ENCODE data around the gene CCDC83.
"Not testable (repeated sequence)": the region's sequence is repeated elsewhere in the genome, so short reads cannot be mapped to it uniquely, and the experiment has no call there.

CCDC83 gene

DNA sequence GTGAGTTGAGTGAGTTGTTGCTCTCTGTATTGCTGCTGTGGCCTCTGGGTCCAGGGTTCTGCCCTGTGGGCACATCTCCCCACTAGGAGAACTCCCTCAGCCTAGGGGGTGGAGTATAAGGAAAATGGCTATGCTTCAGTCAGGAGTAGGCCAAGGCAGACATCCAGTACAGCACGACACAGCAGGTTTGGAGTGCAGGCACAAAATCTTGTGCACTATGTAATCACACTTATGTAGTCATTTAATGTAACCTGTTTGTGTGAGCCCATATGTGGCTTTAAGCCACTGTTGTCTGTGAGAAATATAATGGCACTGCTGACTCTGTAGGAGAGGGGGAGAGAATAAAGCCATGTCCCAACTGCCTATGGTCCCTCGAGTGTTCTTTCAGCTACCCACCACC is 90.1 kb downstream of the CCDC83 start:
- no peak for DNase-seq (ENCODE audit: low spot score)

DNA sequence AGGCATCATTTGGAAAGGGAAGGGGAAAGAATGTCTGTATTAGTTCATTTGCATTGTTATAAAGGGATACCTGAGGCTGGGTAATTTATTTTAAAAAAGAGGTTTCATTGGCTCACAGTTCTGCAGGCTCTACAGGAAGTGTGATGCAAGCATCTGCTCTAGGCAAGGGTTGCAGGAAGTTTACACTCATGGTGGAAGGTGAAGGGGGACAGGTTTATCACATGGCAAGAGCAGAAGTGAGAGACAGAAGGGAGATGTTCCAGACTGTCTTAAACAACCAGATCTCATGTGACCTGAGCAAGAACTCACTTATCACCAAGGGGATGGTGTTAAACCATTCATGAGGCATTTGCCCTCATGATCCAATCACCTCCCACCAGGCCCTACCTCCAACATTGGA is 90.6 kb downstream of the CCDC83 start:
- DNase-seq (ENCODE audit: low spot score), result no peak

DNA sequence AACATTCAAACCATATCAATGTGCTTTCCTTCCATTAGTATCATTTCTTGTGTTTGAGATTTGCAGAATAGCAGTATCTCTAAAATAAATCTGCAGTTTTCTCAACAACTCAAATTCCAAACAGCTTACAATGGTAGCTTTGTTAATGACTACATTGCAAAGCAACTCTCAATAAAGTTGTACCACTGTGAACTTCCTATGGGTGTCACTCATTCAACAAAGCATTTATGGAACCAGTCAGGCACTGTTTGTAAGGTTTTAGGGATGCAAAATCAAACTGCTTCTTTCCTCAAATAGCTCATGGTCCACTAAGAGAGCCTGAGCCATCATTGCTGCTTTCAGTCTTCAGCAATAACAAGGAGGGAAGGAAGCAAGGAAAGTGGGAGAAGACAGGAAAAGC is 91.0 kb downstream of the CCDC83 start:
- no peak for DNase-seq (ENCODE audit: low spot score)

DNA sequence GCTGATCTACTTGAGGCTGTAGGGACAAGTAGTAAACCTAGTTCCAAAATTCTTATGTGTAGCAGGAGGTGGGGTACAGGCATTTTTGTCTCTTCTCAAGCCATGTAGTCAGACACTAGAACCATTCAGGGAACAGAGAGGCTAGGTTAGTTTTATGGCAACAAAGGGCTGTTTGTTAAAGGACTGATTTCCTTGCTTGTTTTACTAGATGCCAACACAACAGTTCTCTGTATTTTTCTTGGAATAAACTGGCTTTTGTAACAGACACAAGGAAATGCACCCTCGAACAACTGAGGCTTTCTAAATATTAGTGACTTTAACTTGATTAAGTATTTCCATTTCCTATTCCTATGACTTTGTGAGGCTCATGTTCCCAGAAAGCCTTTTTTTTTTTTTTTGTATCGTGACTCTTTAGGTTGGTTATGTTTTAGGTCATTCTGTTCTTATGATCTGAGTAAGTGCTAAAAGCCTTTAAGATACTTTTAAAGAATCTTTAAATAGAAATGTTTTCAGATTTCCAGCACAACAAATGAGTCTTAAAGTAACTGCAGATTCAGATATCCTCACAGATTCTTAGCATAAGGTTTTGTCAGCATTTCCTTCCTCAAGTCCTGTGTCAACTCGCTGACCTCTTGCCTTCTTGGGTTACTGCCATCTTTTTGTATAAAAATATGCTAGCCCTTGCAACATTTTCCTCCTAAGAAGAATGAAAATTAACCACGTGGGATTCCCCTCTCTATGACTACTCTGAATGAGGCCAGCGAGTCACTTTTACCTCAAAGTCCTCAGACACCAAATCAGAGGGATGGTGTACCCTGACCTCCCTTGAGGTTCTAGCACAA is 92.5 kb downstream of the CCDC83 start:
- peak; percentile 91 for DNase-seq (ENCODE audit: low spot score)

DNA sequence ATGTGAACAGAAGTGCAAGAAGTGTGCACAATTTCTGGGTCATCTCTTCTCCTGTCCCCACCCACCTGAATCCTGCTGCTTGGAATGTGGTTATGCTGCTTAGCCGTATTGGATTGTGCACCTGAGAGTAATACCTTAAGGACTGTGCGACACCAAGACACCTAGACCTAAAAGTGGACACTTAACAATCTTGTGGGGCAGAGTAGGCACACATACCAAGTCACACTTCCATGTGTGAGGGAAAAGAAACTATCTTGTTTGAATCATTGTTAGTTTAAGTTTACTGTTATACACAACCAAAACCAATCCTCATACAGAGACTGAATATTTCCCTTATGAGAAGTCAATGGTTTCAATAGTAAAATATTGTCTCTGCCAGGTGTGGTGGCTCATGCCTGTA is 93.7 kb downstream of the CCDC83 start:
- DNase-seq (ENCODE audit: low spot score), result no peak

DNA sequence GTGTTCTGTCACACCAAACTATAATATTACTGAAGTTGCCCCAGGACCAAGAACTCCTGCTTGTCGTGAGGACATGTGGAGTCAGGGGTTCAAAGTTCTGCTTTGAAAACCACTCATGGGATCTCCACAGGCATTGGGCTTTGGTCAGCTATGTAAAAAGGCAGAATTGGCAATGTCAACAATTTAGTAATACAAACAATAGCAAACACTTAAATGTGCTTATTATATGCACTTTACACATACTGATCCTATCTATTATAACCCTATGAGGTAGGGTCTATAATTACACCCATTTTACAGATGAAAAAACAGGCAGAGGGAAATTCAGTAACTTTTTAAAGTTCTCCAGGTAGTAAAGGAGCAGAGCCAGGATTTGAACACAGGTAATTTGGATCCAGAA is 94.6 kb downstream of the CCDC83 start:
- no peak for DNase-seq (ENCODE audit: low spot score)

DNA sequence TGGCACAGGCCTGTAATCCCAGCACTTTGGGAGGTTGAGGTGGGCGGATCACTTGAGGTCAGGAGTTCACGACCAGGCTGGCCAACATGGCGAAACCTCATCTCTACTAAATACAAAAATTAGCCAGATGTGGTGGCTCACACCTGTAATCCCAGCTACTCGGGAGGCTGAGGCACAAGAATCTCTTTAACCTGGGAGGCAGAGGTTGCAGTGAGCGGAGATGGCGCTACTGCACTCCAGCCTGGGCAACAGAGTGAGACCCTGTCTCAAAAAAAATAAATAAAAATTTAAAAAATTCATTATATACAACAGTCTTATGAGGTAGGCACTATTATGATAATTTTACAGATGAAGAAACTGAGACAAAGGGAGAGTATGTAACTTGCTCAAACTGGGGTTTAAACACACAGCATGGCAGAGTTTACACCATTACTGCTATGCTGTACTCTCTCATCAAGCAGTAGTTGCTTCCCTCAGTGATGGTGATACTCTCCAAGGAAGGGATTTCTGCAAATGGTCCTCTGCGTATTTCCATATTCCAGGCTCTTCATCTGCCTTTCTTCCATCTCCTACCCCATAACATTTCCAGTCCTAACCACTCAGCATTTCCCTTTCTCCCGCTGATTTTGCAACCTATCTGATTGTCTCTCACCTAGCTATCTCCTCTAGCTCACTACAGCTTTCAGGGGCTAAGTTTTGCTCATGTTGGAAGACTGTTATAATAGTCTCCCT is 95.3 kb downstream of the CCDC83 start:
- DNase-seq (ENCODE audit: low spot score), result no peak

DNA sequence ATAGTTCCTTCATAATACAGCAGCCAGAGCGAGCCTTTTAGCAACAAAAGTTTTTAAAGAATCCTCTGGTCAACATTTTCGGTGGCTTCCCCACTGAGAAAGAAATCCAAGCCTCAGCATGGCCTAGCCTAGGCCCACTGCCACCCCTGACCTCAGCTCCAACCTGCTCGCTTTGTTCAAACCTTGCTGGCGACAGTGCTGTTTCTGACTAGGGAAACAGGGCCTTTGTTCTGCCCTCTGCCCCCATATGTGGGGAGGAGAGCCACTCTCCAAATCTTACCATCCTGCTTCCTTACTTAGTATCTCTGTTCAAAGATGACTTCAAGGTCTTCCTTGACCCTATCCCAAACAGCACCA is 95.8 kb downstream of the CCDC83 start:
- no peak for DNase-seq (ENCODE audit: low spot score)

DNA sequence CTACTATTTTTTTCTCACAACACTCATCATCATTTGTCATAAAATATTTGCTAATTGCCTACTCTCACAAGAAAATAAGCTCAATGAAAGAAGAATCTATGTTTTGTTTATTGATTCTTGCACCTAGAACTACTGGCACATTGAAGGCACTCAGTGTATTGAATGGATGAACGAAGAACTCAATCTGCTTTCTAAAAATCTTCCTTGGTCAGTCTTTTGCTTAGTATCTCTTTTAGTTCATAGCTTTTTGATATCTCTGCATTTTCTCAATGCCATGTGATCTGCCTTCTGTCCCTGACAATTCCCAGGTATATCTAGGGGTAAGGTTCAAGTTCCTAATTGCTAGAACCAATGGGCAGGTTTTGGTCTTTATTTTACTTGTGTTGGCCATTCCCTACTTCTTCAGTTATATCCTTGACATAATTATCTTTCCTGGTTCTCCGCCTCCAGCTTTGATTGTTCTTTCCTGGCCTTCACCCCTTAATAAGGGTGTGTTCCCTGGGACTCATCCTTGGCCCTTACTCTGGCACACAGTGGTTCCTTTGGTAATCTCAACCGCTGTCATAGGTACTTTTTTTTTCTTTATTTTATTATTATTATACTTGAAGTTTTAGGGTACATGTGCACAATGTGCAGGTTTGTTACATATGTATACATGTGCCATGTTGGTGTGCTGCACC is 96.4 kb downstream of the CCDC83 start:
- no peak for DNase-seq (ENCODE audit: low spot score)

DNA sequence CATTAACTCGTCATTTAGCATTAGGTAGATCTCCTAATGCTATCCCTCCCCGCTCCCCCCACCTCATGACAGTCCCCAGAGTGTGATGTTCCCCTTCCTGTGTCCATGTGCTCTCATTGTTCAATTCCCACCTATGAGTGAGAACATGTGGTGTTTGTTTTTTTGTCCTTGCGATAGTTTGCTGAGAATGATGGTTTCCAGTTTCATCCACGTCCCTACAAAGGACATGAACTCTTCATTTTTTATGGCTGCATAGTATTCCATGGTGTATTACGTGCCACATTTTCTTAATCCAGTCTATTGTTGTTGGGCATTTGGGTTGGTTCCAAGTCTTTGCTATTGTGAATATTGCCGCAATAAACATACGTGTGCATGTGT is 96.9 kb downstream of the CCDC83 start:
- not testable (repeated sequence) for DNase-seq (ENCODE audit: low spot score)

DNA sequence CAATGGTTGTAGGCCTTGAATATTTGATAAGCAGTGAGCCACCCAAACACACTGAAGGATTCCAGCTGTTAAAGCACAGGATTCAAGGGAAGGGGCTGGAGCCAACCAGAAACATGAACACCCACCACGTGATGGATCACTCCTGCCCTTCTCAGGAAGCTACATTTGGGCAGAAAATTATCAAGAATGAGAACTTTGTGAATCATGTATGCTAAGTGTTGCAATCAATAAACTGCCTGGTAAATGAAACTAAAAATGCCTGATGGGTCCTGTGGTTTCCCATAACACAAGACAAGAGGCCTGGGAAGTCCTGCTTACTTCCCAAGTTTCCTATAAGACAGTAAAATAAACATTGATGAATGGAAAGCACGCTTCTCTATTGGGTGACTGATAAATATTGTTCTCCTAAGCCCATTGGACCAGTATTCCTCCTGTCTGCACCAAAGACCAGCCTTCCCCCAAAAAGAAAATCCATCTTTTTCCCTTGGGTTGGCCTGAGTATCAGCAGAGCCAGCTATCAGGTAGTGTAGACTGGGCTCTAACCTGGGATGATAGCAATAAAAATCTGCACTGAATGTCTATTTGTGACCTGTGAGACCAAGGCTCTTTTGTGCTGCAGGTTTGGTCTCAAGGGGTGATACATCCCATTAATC is 98.4 kb downstream of the CCDC83 start:
- DNase-seq (ENCODE audit: low spot score), result no peak

DNA sequence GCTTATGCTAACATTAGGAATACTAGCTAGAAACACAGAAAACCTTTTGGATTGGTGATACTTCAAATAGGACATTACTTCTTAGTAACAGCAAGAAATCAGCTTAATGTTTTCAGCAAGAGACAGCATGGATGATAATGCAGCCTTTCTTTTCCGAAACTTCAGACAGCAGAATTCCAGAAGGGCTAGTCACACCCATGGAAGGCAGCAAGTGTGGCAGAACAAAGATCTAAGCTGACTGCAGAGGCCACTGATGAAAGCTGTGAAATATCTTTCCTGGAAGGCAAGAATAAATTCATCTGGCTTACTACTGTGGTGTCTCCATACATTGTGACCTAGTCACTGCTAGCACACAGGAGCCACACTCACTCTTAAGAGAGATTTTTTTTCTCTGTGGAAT is 100.3 kb downstream of the CCDC83 start:
- DNase-seq (ENCODE audit: low spot score), result no peak

DNA sequence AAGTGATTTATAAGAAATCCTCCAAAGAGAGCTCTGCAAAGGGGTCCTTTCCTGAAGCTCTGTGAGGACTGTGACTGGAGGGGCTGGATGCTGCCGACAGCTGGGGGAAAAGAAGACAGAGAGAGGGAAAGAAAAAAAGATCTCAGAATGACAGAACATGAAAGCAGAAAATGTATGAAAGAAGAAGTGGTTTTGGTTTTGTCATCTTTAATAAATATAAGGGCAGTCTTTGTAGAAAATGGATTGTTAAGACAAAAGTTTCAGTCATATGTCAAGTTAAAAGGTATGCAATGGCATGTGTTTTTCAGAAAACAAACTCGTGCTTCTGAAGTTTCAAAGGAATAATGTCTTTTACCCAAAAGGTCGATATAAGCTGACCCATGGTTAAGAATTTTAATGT is 105.5 kb downstream of the CCDC83 start:
- no peak for DNase-seq (ENCODE audit: low spot score)

DNA sequence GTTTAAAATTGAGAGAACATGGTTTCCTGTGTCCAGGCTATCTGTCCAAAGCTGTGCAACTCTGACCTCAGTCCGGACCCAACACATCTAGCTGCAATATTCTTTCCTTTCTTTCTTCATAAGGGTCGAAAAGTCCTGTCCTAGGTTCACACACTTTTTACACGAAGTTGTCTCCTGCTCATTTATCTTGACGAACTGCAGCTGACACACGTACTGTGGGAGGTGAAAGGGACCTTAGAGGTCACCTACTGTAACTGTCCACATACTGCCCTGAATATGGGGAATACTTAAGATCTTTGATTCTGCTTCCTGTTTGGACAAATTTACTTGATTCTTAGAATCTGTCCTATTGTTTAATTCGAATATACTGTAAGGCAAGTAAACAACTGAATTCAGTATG is 105.9 kb downstream of the CCDC83 start:
- DNase-seq (ENCODE audit: low spot score), result no peak

DNA sequence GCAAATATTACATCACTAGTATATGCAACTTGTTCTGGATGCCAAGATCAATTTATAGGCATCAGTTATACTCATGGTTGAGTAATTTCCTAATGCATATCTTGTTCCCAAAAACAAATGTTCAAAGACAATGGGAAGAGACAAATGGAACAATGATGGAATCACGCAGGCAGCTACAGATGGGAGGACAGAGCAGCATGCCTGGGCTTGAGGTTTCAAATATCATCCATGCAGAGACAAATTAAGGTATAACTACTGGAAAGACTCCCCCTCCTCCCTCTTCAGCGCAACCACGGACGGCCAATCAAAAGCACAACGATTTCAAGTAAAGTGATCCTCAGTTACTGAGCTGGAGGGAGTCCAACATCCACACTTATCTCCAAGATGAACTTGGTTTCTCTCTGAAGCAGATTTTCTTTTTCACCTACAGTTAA is 106.8 kb downstream of the CCDC83 start:
- DNase-seq (ENCODE audit: low spot score), result no peak

DNA sequence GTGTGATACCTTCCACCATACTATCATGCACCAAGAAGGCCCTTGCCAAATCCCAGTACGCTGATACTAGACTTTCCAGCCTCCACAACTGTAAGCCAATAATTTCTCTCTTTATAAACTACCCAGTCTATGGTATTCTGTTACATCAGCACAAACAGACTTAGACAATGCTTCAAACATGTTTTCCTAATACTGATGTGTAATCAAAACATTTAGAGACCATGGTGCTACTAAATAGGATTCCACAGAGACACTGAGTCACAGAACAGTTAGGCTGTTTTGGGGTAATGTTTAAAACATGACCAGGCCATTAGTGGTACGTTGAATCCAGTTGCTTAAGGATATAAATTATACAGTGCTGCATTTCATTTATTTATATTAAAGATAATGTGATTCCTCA is 110.0 kb downstream of the CCDC83 start:
- DNase-seq (ENCODE audit: low spot score), result no peak

DNA sequence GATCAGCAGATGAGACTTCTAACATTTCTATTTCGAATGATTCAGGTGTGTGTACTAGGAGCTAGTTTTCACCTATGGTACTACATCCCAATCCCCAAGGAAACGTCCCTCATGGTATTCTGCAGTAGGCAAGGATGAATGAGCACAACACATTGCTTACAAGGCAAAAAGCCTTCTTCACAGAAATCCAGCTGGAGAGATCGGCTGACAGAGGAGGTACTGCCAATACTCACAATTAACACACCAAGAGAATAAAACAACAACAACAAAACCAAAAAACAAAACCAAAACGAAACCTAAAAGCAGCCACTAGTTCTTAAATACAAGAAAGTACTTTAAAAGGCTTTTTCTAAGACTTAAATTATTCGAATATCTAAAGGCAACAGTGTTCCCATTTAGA is 112.3 kb downstream of the CCDC83 start:
- no peak for DNase-seq (ENCODE audit: low spot score)
